ENCODE measurements around the gene CYTL1. TPM values are rescaled to one million over a fixed set of nuclear protein-coding genes. Genes with fewer than 3 reads are reported as not detected.
"Not testable (repeated sequence)": the region's sequence is repeated elsewhere in the genome, so short reads cannot be mapped to it uniquely, and the experiment has no call there.

Gene CYTL1
- total RNA-seq, 1 donor from 2014 or later: 0.81 TPM

- no peak for ATAC-seq
Observed at GRCh38 chr4:5010984-5011383, 8.3 kb downstream of the CYTL1 start.

GRCh38 chr4:5009796-5010195 lies 9.5 kb downstream of the CYTL1 start:
- DNase-seq (ENCODE audit: missing footprints) (no peak), ATAC-seq (no peak)
- intact Hi-C loops (cut with DNase I): no loop called here

More at GRCh38 chr4:5010984-5011383, 8.3 kb downstream of the CYTL1 start:
- intact Hi-C loops (cut with DNase I): no loop called here
- DNase-seq (ENCODE audit: missing footprints): no peak

- DNase-seq (ENCODE audit: missing footprints); ATAC-seq; intact Hi-C loops (cut with DNase I): not testable (repeated sequence)
Observed at GRCh38 chr4:5006932-5007331, 12.3 kb downstream of the CYTL1 start.

DNA sequence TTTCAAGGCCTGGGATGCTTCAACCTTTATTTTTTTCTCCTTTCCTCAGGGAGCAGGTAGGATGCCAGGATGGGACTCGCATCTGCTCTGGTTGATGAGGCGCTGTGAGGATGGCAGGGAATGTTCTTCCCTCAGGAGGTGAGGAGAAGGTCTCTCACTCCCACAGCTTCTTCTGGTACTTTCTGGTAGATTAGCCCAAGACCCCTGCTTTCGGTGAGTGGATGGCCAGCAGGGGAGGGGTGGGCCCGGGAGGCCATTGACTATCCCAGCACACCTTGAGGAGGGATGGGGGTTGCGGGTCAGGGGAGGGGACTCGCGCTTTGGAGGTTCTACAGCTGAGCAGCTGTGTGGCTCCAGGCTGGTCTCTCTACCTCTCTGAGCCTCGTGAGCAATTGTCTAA lies 14.8 kb downstream of the CYTL1 start:
- ATAC-seq: no peak
- no peak for DNase-seq (ENCODE audit: missing footprints)
- intact Hi-C loops (cut with DNase I): no loop called here

DNA sequence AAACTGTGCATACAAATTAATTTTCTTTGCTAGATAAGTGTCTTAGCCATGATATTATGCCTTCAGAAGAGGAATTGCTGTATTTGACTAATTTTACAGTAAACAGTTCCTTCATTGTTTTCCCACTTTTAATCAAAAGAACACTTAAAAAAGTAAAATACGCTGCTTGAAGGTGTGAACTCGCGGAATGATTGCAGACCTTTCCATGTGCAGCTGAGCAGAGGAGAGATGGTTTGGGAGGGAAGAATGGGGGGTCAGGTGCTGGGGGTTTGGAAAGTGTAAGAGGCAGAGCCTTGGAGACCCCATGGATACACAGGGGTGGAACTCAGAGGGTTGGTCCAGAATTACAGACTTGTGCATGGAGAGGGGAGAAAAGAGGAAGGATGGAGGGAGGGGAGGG lies 15.3 kb downstream of the CYTL1 start:
- intact Hi-C loops (cut with DNase I): no loop called here
- DNase-seq (ENCODE audit: missing footprints) (no peak), ATAC-seq (no peak)

- intact Hi-C loops (cut with DNase I): no loop called here
- DNase-seq (ENCODE audit: missing footprints): no peak
- no peak for ATAC-seq
Observed at GRCh38 chr4:5003372-5003857, 15.8 kb downstream of the CYTL1 start.

DNA sequence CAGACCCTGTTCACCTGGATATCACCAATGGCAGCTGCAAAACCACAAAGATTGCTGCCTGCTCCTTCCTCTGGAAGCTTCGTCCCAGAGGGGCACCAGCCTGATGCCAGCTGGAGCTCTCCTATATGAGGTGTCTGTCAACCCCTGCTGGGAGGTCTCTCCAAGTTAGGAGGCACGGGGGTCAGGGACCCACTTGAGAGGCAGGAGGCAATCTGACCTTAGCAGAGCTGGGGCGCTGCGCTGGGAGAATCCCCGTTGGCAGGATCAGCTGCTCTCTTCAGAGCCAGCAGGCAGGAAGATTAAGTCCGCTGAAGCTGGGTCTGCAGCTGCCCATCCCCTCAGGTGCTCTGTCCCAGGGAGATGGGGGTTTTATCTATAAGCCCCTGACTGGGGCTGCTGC lies 17.6 kb downstream of the CYTL1 start:
- DNase-seq (ENCODE audit: missing footprints); intact Hi-C loops (cut with DNase I); ATAC-seq: not testable (repeated sequence)

DNA sequence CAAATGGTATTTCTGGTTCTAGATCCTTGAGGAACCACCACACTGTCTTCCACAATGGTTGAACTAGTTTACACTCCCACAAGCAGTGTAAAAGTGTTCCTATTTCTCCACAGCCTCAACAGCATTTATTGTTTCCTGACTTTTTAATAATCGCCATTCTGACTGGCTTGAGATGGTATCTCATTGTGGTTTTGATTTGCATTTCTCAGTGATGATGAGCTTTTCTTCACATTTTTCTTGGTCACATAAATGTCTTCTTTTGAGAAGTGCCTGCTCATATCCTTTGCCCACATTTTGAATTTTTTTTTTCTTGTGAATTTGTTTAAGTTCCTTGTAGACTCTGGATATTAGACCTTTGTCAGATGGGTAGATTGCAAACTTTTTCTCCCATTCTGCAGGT lies 22.3 kb downstream of the CYTL1 start:
- not testable (repeated sequence) for ATAC-seq
- intact Hi-C loops (cut with DNase I): loop anchor here (5.0 to 10.0 kb wide), 2 partner anchors 145 to 512 kb away; no protein-coding TSS in a partner anchor

DNA sequence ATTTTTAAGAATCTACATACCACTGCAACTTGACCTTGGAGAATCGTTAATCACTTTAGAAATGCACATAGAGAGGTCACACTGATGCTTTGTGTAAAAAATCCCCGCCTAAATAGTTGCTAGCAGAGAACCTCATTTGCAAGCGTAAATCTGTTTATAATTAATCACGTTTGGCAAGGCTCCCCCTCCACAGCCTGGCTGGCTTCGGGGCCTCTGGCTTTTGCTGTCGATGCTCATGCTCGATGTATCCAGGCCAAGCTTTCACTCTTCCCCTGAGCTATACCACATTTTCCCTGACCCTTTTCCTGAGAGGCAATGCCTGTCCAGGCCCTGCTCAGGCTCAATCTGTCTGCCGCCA lies 23.4 kb downstream of the CYTL1 start:
- ATAC-seq (no peak), DNase-seq (ENCODE audit: missing footprints) (no peak)
- intact Hi-C loops (cut with DNase I): loop anchor here (5.0 to 10.0 kb wide), 2 partner anchors 146 to 511 kb away; no protein-coding TSS in a partner anchor

More for the DNA sequence above, 22.3 kb downstream of the CYTL1 start:
- not testable (repeated sequence) for DNase-seq (ENCODE audit: missing footprints)

GRCh38 chr4:4995103-4995907 lies 24.0 kb downstream of the CYTL1 start:
- ATAC-seq (peak; percentile 53), DNase-seq (ENCODE audit: missing footprints) (peak; percentile 77)
- intact Hi-C loops (cut with DNase I): loop anchor here (5.0 to 10.0 kb wide), 2 partner anchors 147 to 511 kb away; no protein-coding TSS in a partner anchor

DNA sequence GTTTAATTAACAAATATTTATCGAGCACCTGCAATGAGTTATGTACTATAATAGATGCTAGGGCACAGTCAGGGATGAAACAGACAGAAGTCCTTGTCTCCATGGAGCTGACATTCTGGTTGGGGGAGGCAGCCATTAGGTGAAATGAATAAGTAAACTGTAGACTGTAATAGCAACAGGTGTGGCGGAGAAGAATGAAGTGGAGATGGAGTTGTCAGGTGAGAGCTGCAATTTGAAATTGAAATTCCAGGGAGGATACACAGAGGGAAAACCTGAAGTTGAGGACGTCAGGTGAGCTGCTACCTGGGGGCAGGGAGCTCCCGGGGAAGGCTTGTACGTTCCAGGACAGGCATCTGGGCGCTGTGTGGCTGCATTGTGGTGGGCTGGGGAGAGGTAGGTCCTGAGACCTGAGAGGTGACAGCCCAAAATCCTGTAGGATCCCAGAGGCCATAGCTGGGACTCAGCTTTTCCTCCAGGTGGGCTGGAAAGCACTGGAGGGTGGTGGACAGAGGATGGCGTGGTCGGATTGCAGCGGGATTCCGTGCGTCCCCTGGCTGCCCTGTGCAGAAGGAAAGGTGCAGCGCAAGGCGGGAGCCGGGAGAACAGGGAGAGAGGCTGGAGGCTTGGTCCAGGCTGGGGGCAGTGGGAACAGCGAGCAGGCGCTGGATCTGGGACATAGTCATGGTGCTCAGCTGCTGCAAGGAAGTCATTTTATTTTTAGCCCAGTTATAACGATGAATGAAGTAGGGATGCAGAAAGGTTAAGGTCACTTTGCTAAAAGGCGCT lies 24.8 kb downstream of the CYTL1 start:
- ATAC-seq (no peak), DNase-seq (ENCODE audit: missing footprints) (no peak)
- intact Hi-C loops (cut with DNase I): loop anchor here (5.0 to 10.0 kb wide), 2 partner anchors 148 to 510 kb away; no protein-coding TSS in a partner anchor

- DNase-seq (ENCODE audit: missing footprints) (no peak), ATAC-seq (no peak)
- intact Hi-C loops (cut with DNase I): loop anchor here (10.0 kb wide), 1 partner anchor 508 kb away; no protein-coding TSS in a partner anchor
Observed at GRCh38 chr4:4992833-4993232, 26.4 kb downstream of the CYTL1 start.

DNA sequence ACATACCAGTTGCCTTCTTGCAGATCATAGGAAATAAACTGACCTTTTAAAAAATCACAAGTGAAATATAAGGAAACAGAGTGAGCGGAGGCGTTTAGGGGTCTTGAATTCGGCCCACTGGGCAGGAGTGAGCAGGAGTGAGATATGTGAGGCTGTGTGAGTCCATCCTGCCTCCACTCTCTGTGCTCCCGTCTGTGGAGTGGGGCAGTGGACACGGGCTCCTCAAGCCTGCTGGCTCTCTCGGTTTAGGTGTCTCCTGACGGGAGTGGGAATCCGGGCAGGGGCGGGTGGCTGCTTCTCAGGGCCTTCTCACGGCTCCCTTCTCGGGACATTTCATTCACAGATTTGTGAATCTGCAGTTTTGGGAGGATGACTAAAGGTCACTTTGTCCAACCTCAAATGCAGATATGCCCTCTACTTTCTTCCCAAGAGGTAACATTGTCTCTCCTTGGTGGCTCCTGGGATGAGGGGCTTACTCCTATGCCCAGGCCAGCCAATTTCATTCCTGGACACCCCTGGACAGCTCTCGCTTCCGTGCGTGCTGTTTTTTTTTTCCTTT lies 27.6 kb downstream of the CYTL1 start:
- DNase-seq (ENCODE audit: missing footprints) (no peak), ATAC-seq (no peak)
- intact Hi-C loops (cut with DNase I): loop anchor here (10.0 kb wide), 1 partner anchor 507 kb away; no protein-coding TSS in a partner anchor

DNA sequence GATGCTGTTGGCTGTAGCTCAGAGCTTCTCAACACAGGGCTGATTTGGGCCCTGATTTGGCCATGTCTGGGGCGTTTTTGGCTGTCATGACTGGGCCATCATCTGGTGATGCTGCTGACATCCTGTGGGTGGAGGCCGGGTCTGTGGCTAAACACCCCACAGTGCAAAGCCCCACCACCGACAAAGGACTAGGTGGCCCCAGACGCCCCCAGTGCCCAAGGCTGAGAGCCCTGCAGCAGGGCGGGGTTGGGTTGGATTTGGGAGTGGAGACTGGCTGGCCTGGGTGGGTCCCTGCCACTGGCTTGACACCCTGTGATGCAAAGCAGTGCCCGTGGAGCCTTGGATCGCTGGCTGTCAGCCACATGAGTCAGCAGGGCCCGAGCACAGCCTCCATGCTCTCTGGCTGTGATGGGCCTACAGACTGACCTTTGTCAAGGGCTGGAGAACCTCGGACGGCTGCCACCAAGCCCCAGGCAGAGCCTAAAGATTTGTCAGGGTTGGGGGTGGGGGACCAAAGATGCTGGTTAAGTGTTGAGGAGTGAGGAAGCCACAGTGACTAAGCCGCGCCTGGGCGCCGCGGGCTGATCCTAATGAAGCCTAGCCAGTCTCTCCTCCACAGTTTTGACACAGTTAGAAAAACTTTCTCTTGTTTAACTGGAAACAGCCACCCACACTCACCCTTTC lies 28.3 kb downstream of the CYTL1 start:
- DNase-seq (ENCODE audit: missing footprints) (peak; percentile 89), ATAC-seq (peak; percentile 90)
- intact Hi-C loops (cut with DNase I): loop anchor here (10.0 kb wide), 1 partner anchor 506 kb away; no protein-coding TSS in a partner anchor

- intact Hi-C loops (cut with DNase I): loop anchor here (10.0 kb wide), 1 partner anchor 506 kb away; no protein-coding TSS in a partner anchor
- DNase-seq (ENCODE audit: missing footprints) (no peak), ATAC-seq (peak; percentile 20)
Observed at GRCh38 chr4:4990329-4990728, 28.9 kb downstream of the CYTL1 start.

- no peak for ATAC-seq
- intact Hi-C loops (cut with DNase I): no loop called here
- no peak for DNase-seq (ENCODE audit: missing footprints)
Observed at GRCh38 chr4:4989083-4989622, 30.1 kb downstream of the CYTL1 start.

GRCh38 chr4:4987656-4988055 lies 31.6 kb downstream of the CYTL1 start:
- intact Hi-C loops (cut with DNase I): no loop called here
- ATAC-seq (no peak), DNase-seq (ENCODE audit: missing footprints) (no peak)

DNA sequence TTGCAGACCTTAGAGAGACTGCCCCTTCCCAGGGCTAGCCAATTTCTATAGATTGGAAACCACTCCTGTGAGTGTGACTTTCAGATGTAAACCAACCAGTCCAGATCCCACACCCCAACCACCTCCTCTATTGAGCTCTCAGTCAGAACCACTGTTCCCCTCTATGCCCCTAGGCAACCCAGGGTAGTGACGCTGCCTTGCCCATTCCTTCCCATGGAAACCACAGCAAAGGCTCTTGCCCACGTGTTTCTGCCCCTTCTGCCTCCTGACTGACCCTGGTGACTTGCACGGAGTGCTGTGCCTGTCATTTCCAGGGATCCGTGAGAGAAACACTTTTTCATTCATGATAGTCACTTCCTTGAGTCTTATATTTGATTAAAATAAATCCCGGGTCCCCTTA lies 32.4 kb downstream of the CYTL1 start:
- intact Hi-C loops (cut with DNase I): no loop called here
- DNase-seq (ENCODE audit: missing footprints) (no peak), ATAC-seq (no peak)
